HG03457 (cell line): ENCODE data around the gene RENBP.
A peak's percentile ranks its signal among the peaks of the same experiment; 100 is the strongest.

ENCODE experiments used
- ATAC-seq: cut with Tn5 transposase; IDR thresholded peaks from one replicate; pipeline ENCODE4 v1.9.1; 2021; ENCODE audit warnings: moderate number of reproducible peaks; ENCODE audit not compliant: unreplicated experiment

Gene RENBP

GRCh38 chrX:153937056-153937455 lies 7.4 kb downstream of the RENBP start:
- no peak for ATAC-seq

DNA sequence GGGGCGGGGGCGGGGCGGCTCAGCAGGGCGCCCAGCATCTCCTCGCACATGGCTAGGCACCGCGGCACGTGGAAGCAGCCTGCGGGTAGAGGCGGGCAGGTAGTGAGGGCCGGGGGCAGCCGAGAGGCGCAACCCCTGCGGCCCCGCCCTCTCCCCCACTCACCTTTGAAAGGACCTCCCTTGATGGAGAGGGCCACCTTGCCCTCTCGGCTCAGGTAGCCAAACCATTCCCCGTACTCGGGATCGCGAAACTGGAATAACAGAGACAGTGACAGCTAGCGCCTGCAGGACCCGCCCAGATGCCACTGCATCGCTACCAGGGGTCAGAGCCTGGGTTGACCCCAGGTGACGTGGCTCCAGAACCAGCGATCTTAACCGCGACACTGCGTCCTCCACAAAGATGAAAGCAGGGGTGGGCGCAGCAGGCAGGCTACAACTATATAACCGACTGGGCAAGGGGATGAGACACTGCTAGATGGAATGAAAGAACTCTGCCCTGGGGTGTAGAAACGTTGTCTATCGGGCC lies 9.1 kb downstream of the RENBP start:
- ATAC-seq, result no peak

- peak; percentile 63 for ATAC-seq
Observed at GRCh38 chrX:153934762-153935325, 9.6 kb downstream of the RENBP start, which contains the start of gene NAA10. NAA10 (minus strand) TSS chrX:153935037; CDS start chrX:153934904, 133 bp downstream.

- ATAC-seq, result no peak
Observed at GRCh38 chrX:153934148-153934761, 10.2 kb downstream of the RENBP start.

GRCh38 chrX:153933748-153934147 lies 10.7 kb downstream of the RENBP start:
- no peak for ATAC-seq

GRCh38 chrX:153932220-153932915 lies 12.1 kb downstream of the RENBP start:
- ATAC-seq, result no peak

GRCh38 chrX:153931748-153932147 lies 12.7 kb downstream of the RENBP start:
- ATAC-seq, result no peak

- no peak for ATAC-seq
Observed at GRCh38 chrX:153931151-153931550, 13.3 kb downstream of the RENBP start.

DNA sequence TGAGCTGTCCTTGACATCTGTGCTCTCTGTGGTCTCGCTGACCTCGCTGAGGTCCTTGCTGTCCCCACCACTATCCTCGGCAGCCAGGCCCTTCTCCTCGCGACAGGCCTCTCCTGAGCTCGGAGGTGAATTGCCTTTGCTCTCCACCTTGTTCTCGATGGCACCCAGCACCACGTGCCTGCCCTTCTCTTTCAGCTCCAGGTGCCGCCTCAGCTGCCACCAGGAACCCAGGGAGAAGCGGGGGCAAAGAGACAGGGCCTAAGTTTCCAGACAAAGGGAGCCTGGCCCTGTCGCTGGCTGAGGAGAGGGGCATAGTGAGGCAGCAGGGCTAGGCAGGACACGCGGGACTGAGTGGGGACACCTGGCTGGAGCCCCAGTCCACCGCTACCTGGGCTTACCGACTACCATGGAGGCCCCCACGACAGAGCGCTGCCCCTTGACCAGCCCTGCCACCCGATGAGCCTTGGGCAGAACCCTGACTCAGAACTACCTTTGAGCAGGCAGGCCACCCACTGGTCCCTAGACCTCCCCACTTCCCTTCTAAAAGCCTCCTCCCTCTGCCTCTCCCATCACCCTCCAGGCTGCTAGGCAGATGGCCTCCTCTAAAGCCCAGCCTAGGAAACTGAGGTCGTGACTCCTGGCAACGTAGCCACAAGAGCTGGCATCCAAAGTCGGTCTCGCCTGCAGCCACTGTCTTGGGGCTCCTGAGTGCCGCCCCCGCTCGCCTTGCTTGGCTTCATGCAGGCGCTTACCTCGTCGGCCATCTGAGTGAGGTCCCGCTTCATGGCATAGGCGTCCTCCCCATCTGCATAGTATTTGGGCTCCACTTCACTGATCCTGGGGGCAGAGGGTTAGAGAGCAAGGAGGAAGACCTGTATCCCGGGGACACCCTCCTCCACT lies 14.2 kb downstream of the RENBP start:
- no peak for ATAC-seq

DNA sequence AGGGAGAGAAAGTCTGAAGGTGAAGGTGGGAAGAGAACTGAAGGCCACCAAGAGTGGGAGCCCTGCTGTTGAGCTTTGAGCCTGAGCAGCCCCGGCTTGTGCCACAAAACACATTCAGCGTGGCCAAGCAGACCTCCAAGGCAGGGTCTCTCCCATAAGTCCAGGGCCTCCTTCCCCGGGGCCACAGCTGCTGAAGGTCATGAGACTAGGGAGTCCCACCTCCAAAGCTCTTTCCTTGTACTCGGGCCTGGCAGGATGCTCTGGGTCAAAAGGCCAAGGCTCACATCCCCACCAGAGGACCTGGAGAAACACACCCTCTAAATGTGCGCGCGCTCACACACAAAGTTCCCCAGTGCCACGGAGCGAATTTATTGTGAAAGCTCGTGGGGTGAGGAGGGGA lies 14.9 kb downstream of the RENBP start:
- no peak for ATAC-seq

DNA sequence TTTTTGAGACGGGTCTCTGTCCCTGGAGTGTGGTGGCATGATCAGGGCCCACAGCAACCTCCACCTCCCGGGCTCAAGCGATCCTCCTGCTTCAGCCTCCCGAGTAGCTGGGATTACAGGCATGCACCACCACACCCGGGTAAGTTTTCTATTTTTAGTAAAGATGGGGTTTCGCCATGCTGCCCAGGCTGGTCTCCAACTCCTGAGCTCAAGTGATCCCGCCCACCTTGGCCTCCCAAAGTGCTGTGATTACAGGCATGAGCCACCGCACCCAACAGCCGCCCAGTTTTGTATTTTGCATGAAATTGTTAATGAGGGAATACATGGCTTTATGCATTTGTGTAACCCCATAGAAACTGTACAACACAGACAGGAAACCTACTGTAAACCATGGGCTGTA lies 15.6 kb downstream of the RENBP start:
- ATAC-seq, result no peak

DNA sequence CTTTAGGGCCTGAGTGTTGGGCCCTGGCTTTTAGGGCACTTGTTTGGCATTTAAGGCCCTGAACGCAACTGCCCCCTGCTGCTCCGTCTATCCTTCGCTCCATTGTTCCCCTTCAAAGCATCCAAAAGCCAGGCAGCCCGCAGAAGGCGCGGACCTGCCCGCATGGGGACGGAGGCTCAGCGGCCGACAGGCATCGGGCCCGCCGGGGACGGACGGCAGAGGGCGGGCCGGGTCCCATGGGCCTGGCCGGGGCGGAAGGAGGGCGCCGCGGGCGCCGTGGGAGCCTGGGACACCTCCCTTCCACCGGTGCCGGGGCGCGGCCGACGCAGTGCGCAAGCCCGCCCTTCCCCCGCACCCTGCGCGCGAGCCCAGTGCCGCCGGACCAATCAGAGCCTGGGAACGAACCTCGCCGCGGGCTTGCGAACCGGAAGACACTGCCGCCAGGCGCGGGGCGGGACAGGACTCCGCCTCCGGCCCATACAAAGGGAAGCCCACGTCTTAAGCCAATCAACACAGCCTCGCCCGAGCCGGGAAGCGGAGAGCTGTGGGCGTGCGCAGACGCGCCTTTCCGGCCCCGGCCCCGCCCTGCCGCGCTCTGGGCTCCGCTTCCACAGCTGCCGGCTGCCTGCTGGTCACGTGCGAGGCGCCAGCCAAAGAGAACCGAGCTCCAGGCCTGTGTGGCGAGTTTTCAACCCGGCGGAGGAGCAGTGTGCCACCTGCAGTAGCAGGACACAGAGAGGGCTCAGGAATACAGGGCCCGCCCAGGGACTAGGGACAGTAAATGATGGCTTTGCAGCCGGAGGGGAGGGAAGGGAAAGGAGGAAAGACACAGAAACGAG lies 16.3 kb downstream of the RENBP start:
- ATAC-seq, result peak; percentile 53

GRCh38 chrX:153927672-153927921 lies 16.8 kb downstream of the RENBP start:
- ATAC-seq, result no peak

DNA sequence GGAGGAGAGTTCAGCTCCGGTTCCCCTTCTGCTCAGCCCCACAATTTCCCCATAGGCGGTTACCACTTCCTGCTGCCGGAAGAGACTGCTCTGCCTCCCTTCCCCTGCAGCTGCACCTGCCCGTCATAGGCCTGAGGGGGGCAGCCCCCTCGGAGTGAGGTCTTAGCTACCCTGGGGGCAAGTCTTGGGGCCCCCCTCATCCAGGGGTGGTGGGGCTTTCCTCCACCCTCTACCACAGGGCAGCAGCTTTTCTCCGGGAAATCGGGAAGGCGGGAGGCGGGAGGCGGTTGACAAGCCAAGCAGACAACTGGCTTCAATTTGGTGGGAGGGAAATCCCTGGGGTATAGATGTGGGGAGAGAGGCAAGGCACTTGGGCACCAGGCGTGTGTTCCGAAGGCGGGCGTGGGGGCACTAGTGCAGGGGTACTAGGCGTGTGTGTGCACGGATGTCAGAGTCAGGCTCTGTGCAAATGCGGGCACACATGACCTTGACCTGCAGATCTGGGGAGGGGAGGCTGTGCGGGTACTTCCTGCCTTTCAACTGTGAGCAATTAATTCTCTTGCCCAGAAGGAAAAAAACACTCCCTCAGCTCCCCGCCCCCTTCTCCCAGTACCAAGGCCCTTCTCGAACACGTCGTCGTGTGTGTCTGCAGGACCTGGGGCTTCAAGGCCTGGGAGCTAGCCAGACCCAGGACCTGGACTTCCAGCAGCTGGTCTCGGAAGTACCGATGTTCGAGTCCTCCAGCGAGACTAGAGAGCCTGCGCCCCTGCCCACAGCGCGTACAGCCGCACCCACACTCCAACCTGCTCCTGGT lies 17.4 kb downstream of the RENBP start:
- peak; percentile 30 for ATAC-seq

GRCh38 chrX:153926552-153926857 lies 17.9 kb downstream of the RENBP start:
- ATAC-seq, result no peak

DNA sequence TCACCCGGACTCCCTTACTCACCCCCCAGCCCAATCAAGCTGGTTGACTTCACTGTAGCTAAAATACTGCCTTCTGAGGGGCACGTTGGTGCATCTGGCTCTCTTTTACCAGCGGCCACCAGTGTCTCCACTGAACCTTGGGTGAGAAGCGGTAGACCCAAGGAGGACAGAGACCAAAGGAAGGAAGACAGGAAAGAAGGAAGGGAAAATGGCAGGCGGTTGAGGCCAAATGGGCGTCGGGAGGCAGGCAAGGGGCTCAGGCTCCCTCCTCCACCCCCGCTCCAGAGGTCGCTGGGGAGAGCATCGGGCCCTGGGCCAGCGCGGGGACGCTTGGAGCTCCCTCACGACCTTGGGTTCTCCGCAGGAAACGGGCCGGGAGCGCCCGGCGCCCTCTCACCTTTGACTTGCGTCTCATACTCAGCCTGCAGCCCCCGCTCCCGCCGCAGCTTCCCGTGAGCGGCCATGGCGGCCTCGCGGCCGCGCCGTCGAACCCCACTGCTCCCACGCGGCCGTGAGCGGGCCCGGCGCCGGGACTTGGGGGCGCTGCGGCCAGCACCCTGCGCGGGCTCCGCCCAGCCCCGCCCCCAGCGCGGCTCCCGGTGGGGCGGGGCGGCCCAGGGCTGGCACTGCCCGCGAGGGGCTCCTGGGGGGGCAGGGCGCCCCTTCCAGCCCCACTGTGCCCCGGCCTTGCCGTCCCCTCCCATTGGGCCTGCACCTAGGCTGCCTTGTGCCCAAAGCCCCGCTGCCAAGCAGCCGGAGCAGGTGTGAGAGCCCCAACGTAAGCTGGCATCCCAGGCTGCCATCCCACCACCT lies 18.5 kb downstream of the RENBP start, which contains the start of gene ARHGAP4:
TSS of gene ARHGAP4 (minus strand) at position 526 of the 813 bp plus-strand sequence. CDS start at position 464, 62 bp downstream.
- ATAC-seq, result no peak

GRCh38 chrX:153925387-153925738 lies 19.1 kb downstream of the RENBP start:
- no peak for ATAC-seq

DNA sequence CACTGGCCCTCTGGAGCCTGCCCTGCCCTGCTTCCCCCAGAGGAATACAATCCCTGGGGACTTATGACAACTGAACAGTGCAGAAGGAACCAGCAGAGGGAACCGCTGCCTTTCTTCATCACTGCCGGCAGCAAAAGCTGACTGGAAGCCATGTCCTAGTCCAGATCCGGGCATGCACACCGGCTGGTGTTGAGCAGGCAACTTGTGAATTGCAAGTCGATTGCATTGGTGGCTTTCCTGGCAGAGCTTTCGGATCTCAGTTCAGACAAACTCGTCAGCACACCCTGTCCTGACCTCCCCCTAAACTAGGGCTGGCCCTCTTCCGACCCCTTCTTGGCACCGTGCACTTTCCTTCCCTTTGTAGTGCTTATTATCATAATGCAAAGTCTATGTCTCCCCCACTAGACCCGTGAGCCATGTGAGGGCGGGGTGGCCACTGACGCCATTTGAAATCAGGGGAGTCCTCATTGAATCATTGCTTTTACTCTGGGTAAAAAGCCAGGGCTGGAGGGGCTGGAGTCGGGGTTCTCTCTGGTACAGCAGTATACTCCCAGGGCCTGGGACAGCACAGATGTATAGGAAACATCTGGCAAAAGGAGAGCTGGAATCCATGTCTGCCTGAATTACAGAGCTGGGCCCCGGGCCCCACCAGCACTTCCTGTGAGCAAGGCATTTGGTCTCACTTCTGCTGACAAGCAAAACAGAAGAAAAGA lies 20.1 kb downstream of the RENBP start:
- ATAC-seq, result no peak
